Measurements from ENCODE around the gene CYS1. TPM values are rescaled to one million over a fixed set of nuclear protein-coding genes. Genes with fewer than 3 reads are reported as not detected.

Gene CYS1
- total RNA-seq, 1 experiment from 2014 or later: not detected

GRCh38 chr2:10076988-10077527 is 3.2 kb downstream of the CYS1 start:
- H3K9me3 Mint-ChIP-seq (ENCODE audit: unreplicated experiment): no peaks in the 10 kb centered on the region
- H3K36me3 Mint-ChIP-seq (ENCODE audit: insufficient read depth, unreplicated experiment): peaks cover 5% of the 10 kb centered on the region
- H3K4me3 Mint-ChIP-seq (ENCODE audit: unreplicated experiment): no peak overlapping the region
- DNase-seq (ENCODE audit: unreplicated experiment): no peak
- ChIA-PET CTCF (interaction anchor here (0.6 to 12.5 kb wide), 4 partner anchors 20 to 358 kb away, joined by 3 to 127 read pairs (median 6); no protein-coding TSS in a partner anchor), POLR2A (interaction anchor here (0.6 to 0.7 kb wide), 2 partner anchors 12 to 20 kb away, joined by 3 read pairs; no protein-coding TSS in a partner anchor)
- no TSS peak for BruUV-seq (replicated peaks)
- H3K4me1 Mint-ChIP-seq (ENCODE audit: insufficient read depth, unreplicated experiment): peaks cover 8% of the 10 kb centered on the region
- H3K27ac Mint-ChIP-seq (ENCODE audit: low read depth, unreplicated experiment): no peak overlapping the region
- intact Hi-C loops (cut with micrococcal nuclease): loop anchor here (5.0 kb wide), 1 partner anchor 225 kb away; the partner anchor contains the start of gene HPCAL1
- TF ChIP-seq, protein P1, sequence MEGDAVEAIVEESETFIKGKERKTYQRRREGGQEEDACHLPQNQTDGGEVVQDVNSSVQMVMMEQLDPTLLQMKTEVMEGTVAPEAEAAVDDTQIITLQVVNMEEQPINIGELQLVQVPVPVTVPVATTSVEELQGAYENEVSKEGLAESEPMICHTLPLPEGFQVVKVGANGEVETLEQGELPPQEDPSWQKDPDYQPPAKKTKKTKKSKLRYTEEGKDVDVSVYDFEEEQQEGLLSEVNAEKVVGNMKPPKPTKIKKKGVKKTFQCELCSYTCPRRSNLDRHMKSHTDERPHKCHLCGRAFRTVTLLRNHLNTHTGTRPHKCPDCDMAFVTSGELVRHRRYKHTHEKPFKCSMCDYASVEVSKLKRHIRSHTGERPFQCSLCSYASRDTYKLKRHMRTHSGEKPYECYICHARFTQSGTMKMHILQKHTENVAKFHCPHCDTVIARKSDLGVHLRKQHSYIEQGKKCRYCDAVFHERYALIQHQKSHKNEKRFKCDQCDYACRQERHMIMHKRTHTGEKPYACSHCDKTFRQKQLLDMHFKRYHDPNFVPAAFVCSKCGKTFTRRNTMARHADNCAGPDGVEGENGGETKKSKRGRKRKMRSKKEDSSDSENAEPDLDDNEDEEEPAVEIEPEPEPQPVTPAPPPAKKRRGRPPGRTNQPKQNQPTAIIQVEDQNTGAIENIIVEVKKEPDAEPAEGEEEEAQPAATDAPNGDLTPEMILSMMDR (IDR thresholded peaks at IDR 0.05; ENCODE audit: unreplicated experiment): no peak
- peaks cover 77% of the 10 kb centered on the region for H3K27me3 Mint-ChIP-seq (ENCODE audit: insufficient read depth, unreplicated experiment)

- H3K36me3 Mint-ChIP-seq (ENCODE audit: insufficient read depth, unreplicated experiment): peaks cover 5% of the 10 kb centered on the region
- H3K27ac Mint-ChIP-seq (ENCODE audit: low read depth, unreplicated experiment): no peak overlapping the region
- DNase-seq (ENCODE audit: unreplicated experiment): no peak
- CTCF ChIA-PET: interaction anchor here (1.3 to 12.5 kb wide), 2 partner anchors 20 to 358 kb away, joined by 10 to 127 read pairs; no protein-coding TSS in a partner anchor
- TF ChIP-seq, protein P1 (IDR thresholded peaks at IDR 0.05; ENCODE audit: unreplicated experiment): no peak
- no TSS peak for BruUV-seq (replicated peaks)
- H3K9me3 Mint-ChIP-seq (ENCODE audit: unreplicated experiment): no peaks in the 10 kb centered on the region
- H3K4me1 Mint-ChIP-seq (ENCODE audit: insufficient read depth, unreplicated experiment): peaks cover 8% of the 10 kb centered on the region
- intact Hi-C loops (cut with micrococcal nuclease): loop anchor here (5.0 kb wide), 1 partner anchor 226 kb away; the partner anchor contains the start of gene HPCAL1
- no peak overlapping the region for H3K4me3 Mint-ChIP-seq (ENCODE audit: unreplicated experiment)
- peaks cover 71% of the 10 kb centered on the region for H3K27me3 Mint-ChIP-seq (ENCODE audit: insufficient read depth, unreplicated experiment)
- POLR2A ChIA-PET: interaction anchor here (0.7 kb wide), 1 partner anchor 8 kb away, joined by 3 read pairs; no protein-coding TSS in a partner anchor
These were observed 3.7 kb downstream of the CYS1 start for GRCh38 chr2:10076511-10076910.

DNA sequence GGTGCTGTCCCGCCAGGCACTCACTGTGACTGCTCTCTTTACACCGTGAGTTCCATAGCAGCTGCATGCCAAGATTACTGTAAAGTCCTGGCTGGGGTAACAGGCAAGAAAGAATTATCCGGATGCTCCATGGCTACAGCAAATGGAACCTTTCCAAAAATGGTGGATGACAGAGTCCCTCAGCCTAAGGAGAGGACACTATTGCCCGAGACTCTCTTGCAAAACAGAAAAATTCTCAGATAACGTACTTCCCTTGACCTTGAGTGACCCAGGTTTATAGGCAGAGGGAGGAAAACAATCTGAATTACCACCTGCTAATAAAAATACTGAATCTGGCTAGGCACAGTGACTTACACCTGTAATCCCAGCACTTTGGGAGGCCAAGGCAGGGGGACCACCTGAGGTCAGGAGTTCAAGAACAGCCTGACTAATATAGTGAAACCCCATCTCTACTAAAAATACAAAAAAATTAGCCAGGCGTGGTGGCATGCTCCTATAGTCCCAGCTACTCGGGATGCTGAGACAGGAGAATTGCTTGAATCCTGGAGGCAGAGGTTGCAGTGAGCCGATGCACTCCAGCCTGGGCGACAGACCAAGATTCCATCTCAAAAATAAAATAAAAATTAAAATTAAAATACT is 4.5 kb downstream of the CYS1 start:
- H3K27ac Mint-ChIP-seq (ENCODE audit: low read depth, unreplicated experiment): no peak overlapping the region
- no peaks in the 10 kb centered on the region for H3K9me3 Mint-ChIP-seq (ENCODE audit: unreplicated experiment)
- peaks cover 8% of the 10 kb centered on the region for H3K4me1 Mint-ChIP-seq (ENCODE audit: insufficient read depth, unreplicated experiment)
- ChIA-PET CTCF (interaction anchor here (0.6 to 12.5 kb wide), 7 partner anchors 15 to 613 kb away, joined by 3 to 141 read pairs (median 6); no protein-coding TSS in a partner anchor), POLR2A (interaction anchor here (0.7 kb wide), 1 partner anchor 9 kb away, joined by 3 read pairs; no protein-coding TSS in a partner anchor)
- no peak overlapping the region for H3K4me3 Mint-ChIP-seq (ENCODE audit: unreplicated experiment)
- BruUV-seq (replicated peaks): no TSS peak
- no peak for DNase-seq (ENCODE audit: unreplicated experiment)
- H3K27me3 Mint-ChIP-seq (ENCODE audit: insufficient read depth, unreplicated experiment): peaks cover 64% of the 10 kb centered on the region
- peaks cover 5% of the 10 kb centered on the region for H3K36me3 Mint-ChIP-seq (ENCODE audit: insufficient read depth, unreplicated experiment)
- TF ChIP-seq, protein P1 (IDR thresholded peaks at IDR 0.05; ENCODE audit: unreplicated experiment): no peak
- intact Hi-C loops (cut with micrococcal nuclease): loop anchor here (5.0 kb wide), 1 partner anchor 227 kb away; the partner anchor contains the start of gene HPCAL1

- no TSS peak for BruUV-seq (replicated peaks)
- ChIA-PET CTCF (interaction anchor here (0.6 to 12.5 kb wide), 10 partner anchors 11 to 614 kb away, joined by 3 to 141 read pairs (median 6); no protein-coding TSS in a partner anchor), POLR2A (no interaction called here)
- Mint-ChIP-seq H3K27me3 (ENCODE audit: insufficient read depth, unreplicated experiment) (peaks cover 64% of the 10 kb centered on the region), H3K4me3 (ENCODE audit: unreplicated experiment) (no peak overlapping the region), H3K9me3 (ENCODE audit: unreplicated experiment) (no peaks in the 10 kb centered on the region), H3K4me1 (ENCODE audit: insufficient read depth, unreplicated experiment) (peaks cover 8% of the 10 kb centered on the region), H3K27ac (ENCODE audit: low read depth, unreplicated experiment) (no peak overlapping the region), H3K36me3 (ENCODE audit: insufficient read depth, unreplicated experiment) (peaks cover 5% of the 10 kb centered on the region)
- DNase-seq (ENCODE audit: unreplicated experiment): no peak
- intact Hi-C loops (cut with micrococcal nuclease): loop anchor here (5.0 kb wide), 1 partner anchor 227 kb away; the partner anchor contains the start of gene HPCAL1
- TF ChIP-seq, protein P1 (IDR thresholded peaks at IDR 0.05; ENCODE audit: unreplicated experiment): no peak
These were observed 5.1 kb downstream of the CYS1 start for GRCh38 chr2:10075101-10075500.
